GM12892 (cell line): Measurements from ENCODE around the gene ACD.

Experiments
- POLR2A ChIP-seq: IDR thresholded peaks from 2 replicates; pipeline ENCODE4 v1.6.1; 2011; ENCODE audit warnings: low read depth, low read length, control low read depth
- POLR2AphosphoS5 ChIP-seq: IDR thresholded peaks from 2 replicates; pipeline ENCODE4 v1.6.1; 2011; ENCODE audit warnings: low read depth, low read length, control low read depth

GRCh38 chr16:67661886-67662652 is 2.0 kb upstream of the ACD start:
- TF ChIP-seq POLR2AphosphoS5 (no peak), POLR2A (no peak)
